Measurements from ENCODE around the gene UBQLN1.
"Not testable (repeated sequence)": the region's sequence is repeated elsewhere in the genome, so short reads cannot be mapped to it uniquely, and the experiment has no call there.

UBQLN1 gene

GRCh38 chr9:83707768-83708514 lies at the start of gene UBQLN1:
TSS of gene UBQLN1 (minus strand) at chr9:83707958. CDS start at chr9:83707679, 279 bp downstream.
- DNase-seq, result peak; percentile 59 to 87

DNA sequence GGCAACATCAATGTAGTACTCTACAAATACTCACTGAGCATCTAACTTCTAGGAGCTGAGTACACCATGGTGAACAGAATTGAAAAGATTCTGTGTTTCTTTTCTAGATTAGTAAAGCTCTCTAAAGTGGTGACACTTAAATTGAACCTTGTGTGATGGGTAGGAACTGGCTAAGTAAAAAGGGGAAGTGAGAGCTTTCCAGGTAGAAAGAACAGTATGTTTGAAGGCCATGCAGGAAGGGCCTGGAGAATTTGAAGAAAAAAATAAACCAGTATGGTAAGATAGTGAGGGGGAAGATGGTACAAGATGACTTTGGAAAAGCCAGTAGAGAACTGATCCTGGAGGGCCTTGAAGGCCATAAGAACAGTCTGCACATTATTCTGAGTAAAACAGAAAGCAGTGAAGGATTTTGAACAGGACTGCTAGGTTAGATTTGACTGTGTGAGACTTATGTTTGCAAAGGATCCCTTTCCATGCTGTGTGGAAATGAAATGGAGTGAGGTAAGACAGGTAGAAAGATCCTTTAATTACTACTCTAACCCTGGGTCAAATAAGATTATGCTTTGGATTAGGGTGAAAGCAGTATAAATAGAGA lies 46.7 kb upstream of the UBQLN1 start:
- DNase-seq, result no peak

DNA sequence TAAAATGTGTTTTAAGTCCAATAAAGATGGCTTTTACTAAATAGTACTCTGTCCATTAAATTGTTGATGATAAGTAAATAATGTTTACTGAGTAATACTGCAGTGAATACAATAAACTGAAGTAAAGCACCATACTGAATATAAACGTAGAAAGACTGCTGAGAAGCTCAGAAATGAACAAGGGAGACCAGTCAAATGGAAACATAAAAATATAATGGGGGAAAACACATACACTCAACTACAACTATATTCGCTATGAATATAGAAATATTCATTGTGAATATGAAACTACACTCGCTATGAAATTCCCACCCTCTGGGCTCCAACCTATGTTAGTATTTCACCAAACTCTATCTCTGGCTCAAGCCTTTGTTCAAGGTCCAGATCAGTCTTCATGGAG lies 41.9 kb upstream of the UBQLN1 start:
- DNase-seq, result no peak

- DNase-seq, result no peak
Measured at GRCh38 chr9:83744206-83744605, 36.4 kb upstream of the UBQLN1 start.

- no peak for DNase-seq
Measured at GRCh38 chr9:83733739-83734138, 26.0 kb upstream of the UBQLN1 start.

GRCh38 chr9:83728591-83729368 lies 21.0 kb upstream of the UBQLN1 start:
- DNase-seq, result not testable (repeated sequence)

DNA sequence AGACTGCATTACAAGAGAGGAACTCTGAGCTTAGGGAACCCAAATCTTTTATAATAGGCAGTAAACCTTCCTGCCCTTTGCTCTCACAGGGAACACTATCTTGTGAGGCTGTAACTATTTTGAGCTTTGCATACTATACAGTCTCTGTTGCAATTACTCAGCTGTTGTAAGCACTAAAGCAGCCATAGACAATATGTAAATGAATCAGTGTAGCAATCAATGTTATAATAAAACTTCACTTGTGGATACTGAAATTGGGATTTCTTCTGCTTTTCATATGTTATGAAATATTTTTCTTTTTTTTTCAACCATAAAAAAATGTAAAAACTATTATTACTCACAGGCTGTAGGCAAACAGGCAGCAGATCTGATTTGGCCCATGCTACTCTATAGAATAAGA lies 16.7 kb upstream of the UBQLN1 start:
- no peak for DNase-seq

- DNase-seq, result no peak
Measured at GRCh38 chr9:83722726-83723495, 15.2 kb upstream of the UBQLN1 start.

DNA sequence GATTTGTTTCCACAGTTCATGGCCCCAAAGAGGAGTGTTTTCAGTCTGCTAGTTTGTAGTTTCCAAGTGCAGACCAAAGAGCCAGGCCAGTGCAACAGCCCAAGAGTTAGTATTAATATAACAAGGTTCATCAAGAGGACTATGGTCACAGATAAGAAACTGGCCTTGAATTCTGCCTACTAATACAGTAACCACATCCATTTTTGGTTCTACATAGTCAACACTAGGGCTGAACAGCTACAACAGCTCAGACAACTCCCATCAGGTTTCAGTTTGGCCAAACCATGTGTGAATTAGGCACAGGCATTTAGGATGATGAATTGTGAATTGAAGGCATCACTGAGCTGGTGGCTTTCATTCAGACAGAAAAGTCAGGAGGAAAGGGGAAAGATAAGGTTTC lies 13.8 kb upstream of the UBQLN1 start:
- DNase-seq, result no peak

GRCh38 chr9:83715794-83716193 lies 8.0 kb upstream of the UBQLN1 start:
- DNase-seq, result no peak

GRCh38 chr9:83715221-83715620 lies 7.5 kb upstream of the UBQLN1 start:
- no peak for DNase-seq

DNA sequence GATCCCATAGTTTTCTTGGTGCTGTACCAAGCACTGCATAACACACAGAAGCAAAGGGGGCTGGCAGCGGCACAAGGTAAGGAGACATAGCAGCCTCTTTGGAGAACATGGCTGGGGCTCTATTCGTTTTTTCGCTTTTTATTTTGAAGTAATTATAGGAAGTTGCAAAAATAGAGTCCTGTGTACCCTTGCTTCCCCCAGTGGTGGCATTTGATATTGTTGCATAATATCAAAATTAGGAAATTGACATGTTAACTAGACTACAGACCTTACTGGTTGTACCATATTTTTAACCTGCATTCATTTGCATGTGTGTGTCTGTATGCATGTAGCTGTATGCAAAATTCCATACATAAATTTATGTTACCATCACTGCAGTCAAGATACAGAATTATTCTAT lies 6.6 kb upstream of the UBQLN1 start:
- no peak for DNase-seq

DNA sequence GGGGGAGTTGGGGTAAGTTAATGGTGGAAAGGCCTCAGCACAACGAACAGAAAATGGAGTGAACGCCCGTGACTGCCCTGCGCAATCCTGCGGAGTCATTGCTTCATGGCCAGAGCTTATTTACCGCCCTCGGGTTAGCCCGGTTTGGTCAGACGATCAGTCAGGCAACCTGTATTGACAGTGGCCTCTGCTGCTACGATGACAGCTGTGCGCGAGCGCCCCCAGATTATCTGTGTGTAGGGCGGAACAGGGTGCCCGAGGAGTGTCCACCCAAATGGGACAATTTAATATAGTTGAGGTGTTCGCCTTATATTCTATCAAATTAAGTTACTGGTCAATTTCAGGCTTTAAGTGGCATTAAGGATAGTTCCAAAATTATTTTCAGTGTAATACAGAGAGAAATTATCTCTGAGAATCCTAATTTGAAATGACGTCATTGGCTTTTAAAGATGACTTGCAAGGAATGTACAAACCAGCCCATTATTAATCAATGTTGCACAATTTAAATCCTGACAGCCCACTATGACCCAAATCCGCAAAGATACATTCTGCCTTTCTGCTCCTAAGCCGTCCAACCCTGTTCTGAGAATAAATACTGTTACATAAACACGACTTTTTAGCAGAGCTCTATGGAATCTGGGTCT lies 879 bp upstream of the UBQLN1 start:
- DNase-seq, result no peak

DNA sequence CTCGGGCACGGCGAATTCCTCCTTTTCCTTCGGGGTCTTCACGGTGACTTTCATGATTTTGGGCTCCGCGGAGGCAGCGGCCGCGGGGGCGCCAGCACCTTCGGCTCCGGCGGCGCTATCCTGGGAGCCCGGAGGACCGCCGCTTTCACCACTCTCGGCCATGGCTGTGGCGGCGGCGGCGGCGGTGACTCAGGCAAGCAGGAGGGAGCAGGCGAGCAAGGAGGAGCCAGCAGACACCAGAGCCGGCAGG lies 315 bp downstream of the UBQLN1 start:
- DNase-seq, result peak in 1 of 2 experiments; percentile 45

DNA sequence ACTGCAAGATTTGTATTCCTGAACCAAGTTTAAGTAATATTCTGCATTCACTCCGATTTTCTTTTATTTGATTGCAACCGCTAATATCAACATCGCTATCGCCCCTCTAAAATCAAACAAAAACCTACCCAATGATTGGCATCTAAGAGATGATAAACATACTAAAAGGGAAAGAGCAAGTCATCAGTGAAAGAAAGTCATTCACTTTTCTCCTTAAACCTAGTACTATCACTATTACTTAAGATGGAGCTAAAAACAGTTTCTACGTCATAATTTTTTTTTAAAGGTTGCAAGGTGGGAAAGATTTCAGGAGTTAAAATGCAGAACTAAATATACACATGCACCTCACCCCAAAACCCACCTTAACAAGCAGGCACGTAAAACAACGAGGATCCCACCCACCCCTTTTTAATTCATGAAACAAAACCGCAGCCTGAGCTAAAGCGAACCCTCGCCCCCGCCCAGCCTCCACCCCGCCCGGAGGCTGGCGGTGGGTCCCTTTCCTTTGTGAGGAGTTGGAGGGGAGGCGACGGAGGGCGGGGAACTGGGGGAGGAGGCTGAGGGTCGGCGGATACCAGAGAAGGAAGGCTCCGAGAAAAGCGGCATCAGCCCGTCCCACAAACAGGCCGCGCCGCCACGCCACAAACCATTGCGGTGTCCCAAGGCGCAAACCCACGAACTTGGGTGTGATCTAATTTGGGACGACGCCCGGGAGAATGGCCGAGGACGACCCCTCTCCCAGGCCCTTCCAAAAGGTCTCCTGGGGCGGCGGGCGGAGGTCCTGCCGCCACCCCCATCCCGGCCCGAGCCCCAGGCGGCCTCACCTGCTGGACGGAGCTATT lies 861 bp downstream of the UBQLN1 start:
- no peak for DNase-seq

DNA sequence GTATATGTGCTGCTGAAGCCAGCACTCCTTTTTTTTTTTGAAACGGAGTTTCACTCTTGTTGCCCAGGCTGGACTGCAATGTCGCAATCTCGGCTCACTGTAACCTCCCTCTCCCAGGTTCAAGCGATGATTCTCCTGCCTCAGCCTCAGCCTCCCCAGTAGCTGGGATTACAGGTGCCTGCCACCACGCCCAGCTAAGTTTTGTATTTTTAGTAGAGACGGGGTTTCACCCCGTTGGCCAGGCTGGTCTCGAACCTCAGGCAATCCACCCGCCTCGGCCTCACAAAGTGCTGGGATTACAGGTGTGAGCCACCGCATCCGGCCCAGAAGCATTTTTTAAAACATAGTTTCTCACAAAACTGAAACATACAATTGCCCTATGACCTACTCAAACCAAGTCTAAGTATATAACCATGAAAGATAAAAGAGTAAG lies 2.5 kb downstream of the UBQLN1 start:
- DNase-seq, result not testable (repeated sequence)

DNA sequence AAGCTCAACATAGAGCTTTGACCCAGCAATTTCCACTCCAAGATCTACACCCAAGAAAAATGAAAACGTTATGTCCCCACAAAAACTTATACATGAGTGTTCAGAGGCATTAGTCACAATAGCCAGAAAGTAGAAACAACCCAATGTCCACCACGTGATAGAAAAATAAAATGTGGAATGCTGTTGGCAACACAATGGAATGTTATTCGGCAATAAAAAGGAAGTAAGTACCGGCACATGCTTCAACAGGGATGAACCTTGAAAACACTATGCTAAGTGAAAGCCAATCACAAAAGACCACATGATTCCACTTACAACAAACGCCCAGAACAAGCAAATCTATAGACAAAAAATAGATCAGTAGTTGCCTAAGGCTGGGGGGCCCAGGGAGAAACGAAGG lies 6.0 kb downstream of the UBQLN1 start:
- no peak for DNase-seq

- no peak for DNase-seq
Measured at GRCh38 chr9:83701286-83701685, 6.5 kb downstream of the UBQLN1 start.

GRCh38 chr9:83699615-83700014 lies 8.1 kb downstream of the UBQLN1 start:
- DNase-seq, result no peak

GRCh38 chr9:83698976-83699585 lies 8.7 kb downstream of the UBQLN1 start:
- no peak for DNase-seq

DNA sequence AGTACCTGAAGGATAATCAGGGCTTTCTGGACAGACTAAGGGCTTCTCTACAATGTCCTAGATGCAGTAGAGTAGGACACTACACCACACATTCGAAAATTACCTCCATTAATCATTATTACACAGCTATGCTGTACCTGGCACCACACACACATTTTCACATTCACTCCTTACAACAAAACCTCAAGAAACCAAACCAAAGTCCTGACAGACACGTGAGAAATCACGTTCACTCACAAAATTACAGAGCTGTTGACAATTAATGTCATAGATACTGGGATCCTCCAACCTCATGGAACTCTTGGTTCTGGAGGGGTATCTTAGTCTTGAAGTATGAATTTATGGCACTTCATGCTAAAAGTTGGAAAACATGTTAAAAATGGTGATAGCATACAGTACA lies 16.3 kb downstream of the UBQLN1 start:
- DNase-seq, result no peak

- no peak for DNase-seq
Measured at GRCh38 chr9:83688921-83689320, 18.8 kb downstream of the UBQLN1 start.

All from NCI-H446 (cell line).